ENCODE measurements around the gene CD300A.

- no peak for TF ChIP-seq CTCF (IDR thresholded peaks at IDR 0.05)
- no peak for TF ChIP-seq POLR2A (IDR thresholded peaks at IDR 0.05; ENCODE audit: low read depth)
Observed at GRCh38 chr17:74530831-74531150, 64.4 kb downstream of the CD300A start.

All from esophagus muscularis mucosa (tissue), 3 donors.